WERI-Rb-1 (cell line): ENCODE results near the gene MTERF4.

Experiments
- DNase-seq: peaks from one replicate; pipeline ENCODE4 v3.0.0-alpha.2; 2020
- H3K27ac ChIP-seq: fragments of 250-450 bp; sonication (Bioruptor Pico); 2 replicates; pipeline ENCODE4 v1.5.1; 2020; ENCODE audit warnings: mild to moderate bottlenecking, moderate library complexity
- H3K27me3 ChIP-seq: fragments of 250-450 bp; sonication (Bioruptor Pico); 2 replicates; pipeline ENCODE4 v1.5.1; 2021; ENCODE audit warnings: mild to moderate bottlenecking, low read depth, moderate library complexity; ENCODE audit not compliant: insufficient read depth, severe bottlenecking
- H3K36me3 ChIP-seq: fragments of 250-450 bp; sonication (Bioruptor Pico); 2 replicates; pipeline ENCODE4 v1.5.1; 2020; ENCODE audit warnings: mild to moderate bottlenecking, moderate library complexity
- H3K4me3 ChIP-seq: 2 replicates; pipeline ENCODE4 v1.5.1; 2011; ENCODE audit warnings: low read depth, mild to moderate bottlenecking, control low read depth, low read length
- H3K9me3 ChIP-seq: fragments of 250-450 bp; sonication (Bioruptor Pico); 2 replicates; pipeline ENCODE4 v1.5.1; 2021; ENCODE audit warnings: mild to moderate bottlenecking, moderate library complexity; ENCODE audit not compliant: severe bottlenecking
- TF ChIP-seq, protein P1 (sequence below): IDR thresholded peaks from 2 replicates; pipeline ENCODE4 v1.5.1; 2011; ENCODE audit warnings: low read depth, mild to moderate bottlenecking, control low read depth, inconsistent platforms, low read length

Gene MTERF4

DNA sequence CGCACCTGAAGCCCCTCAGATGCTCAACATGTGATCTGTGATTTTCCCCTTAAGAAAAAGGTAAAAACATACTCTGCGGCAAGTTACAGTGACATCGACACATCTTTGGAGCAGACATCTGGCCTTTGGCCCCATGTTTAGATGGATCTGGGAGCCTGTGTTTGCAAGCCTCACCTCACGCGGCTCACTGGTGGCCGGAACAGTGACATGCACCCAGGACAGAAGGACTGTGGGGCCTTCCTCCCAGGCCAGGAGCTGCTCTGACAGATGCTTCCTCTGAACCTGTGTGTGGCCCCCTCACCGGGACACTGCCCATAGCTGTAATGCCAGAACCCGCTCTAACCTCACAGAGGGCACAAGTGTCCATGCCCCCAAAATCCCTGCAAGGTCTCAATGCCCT, 34.1 kb upstream of the MTERF4 start:
- no peak overlapping the region for H3K4me3 ChIP-seq
- H3K9me3 ChIP-seq, result no peaks in the 10 kb centered on the region
- H3K36me3 ChIP-seq, result peaks cover 66% of the 10 kb centered on the region
- DNase-seq, result no peak
- TF ChIP-seq, protein P1, sequence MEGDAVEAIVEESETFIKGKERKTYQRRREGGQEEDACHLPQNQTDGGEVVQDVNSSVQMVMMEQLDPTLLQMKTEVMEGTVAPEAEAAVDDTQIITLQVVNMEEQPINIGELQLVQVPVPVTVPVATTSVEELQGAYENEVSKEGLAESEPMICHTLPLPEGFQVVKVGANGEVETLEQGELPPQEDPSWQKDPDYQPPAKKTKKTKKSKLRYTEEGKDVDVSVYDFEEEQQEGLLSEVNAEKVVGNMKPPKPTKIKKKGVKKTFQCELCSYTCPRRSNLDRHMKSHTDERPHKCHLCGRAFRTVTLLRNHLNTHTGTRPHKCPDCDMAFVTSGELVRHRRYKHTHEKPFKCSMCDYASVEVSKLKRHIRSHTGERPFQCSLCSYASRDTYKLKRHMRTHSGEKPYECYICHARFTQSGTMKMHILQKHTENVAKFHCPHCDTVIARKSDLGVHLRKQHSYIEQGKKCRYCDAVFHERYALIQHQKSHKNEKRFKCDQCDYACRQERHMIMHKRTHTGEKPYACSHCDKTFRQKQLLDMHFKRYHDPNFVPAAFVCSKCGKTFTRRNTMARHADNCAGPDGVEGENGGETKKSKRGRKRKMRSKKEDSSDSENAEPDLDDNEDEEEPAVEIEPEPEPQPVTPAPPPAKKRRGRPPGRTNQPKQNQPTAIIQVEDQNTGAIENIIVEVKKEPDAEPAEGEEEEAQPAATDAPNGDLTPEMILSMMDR, result no peak
- H3K27ac ChIP-seq, result no peak overlapping the region
- no peaks in the 10 kb centered on the region for H3K27me3 ChIP-seq

- Histone ChIP-seq H3K9me3 (no peaks in the 10 kb centered on the region), H3K27me3 (no peaks in the 10 kb centered on the region), H3K27ac (no peak overlapping the region), H3K36me3 (peaks cover 65% of the 10 kb centered on the region), H3K4me3 (no peak overlapping the region)
- TF ChIP-seq, protein P1, result no peak
- no peak for DNase-seq
Observed at GRCh38 chr2:241135737-241136136, 33.6 kb upstream of the MTERF4 start.

DNA sequence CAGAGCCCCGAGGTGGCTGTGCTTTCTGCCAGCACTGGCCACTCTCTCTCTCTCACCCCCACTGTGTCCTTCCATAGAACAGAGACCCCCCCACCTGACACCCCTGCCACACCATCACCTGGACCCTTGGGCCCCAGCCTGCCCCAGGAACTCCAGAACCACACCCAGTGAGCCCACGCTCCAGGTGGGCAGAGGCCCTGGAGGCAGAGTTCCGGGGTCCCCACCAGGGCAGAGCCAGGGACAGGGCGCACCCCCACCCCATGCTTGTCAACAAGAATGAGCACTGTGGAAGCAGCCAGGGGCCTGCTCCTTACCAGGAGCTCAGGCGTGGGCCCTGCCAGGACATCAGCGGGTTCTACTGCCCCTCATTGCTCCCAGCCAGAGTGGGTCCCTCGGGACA, 32.6 kb upstream of the MTERF4 start:
- Histone ChIP-seq H3K9me3 (no peaks in the 10 kb centered on the region), H3K36me3 (peaks cover 62% of the 10 kb centered on the region), H3K27ac (no peak overlapping the region), H3K4me3 (no peak overlapping the region), H3K27me3 (no peaks in the 10 kb centered on the region)
- TF ChIP-seq, protein P1, result no peak
- no peak for DNase-seq

- Histone ChIP-seq H3K27me3 (no peaks in the 10 kb centered on the region), H3K27ac (no peak overlapping the region), H3K9me3 (no peaks in the 10 kb centered on the region), H3K36me3 (peaks cover 50% of the 10 kb centered on the region), H3K4me3 (no peak overlapping the region)
- no peak for DNase-seq
- TF ChIP-seq, protein P1, result no peak
Observed at GRCh38 chr2:241133436-241133820, 31.3 kb upstream of the MTERF4 start.

DNA sequence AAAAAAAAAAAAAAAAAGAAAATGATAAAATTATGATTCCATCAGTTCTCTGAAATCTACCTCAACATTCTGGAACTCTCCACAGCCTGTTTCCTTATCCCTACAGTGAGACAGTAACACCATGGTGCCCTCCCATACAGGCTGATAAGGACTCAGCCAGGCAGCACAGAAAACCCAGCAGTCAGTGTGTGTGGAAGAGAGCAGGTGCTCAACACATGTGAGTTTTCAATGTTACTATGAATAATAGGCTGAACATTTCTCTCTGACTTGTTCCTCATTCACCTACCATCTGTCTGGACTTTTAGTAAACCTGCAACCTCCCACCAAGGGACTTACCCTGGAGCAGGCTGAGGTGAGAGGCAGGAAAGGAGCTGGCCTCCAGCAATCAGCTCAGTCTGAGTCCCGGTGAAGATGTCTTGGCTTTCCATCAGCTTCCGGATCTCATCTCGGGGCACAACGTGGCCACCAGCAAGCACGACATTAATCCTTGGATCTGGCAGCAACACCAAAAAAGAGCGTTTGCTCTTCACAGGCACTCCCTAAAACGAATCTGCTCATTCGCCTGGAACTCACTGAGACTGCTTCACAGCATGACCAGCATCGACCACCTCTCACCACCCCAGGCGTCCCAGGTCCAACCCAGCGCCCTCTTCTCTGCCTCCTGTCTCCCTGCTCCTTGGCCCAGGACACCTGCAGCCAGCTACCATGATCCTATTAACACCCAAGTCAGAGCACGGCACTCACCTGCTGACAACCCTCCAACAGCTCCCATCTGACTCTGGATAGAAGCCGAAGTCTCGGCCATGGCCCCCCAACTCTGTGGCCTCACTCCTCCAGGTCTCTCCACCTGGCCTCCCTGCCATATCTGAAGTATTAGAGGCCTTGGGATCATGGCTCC, 30.7 kb upstream of the MTERF4 start:
- Histone ChIP-seq H3K4me3 (no peak overlapping the region), H3K27ac (no peak overlapping the region), H3K27me3 (no peaks in the 10 kb centered on the region), H3K36me3 (peaks cover 44% of the 10 kb centered on the region), H3K9me3 (no peaks in the 10 kb centered on the region)
- TF ChIP-seq, protein P1, result no peak
- DNase-seq, result no peak
